PFSK-1 (cell line): ENCODE measurements around the gene PELO.

ENCODE experiments used
- POLR2AphosphoS5 ChIP-seq: IDR thresholded peaks from 2 replicates; pipeline ENCODE4 v1.6.1; 2012; ENCODE audit warnings: low read depth, mild to moderate bottlenecking, control low read depth, low read length, moderate library complexity
- REST ChIP-seq, 2 experiments: IDR thresholded peaks; 2 replicates each; pipeline versions ENCODE4 v1.6.1 to v1.8.0; 2011 to 2012; ENCODE audit warnings: low read depth in 2 of 2, low read length in 2 of 2, control low read depth in 1 of 2, inconsistent platforms in 1 of 2, mild to moderate bottlenecking in 1 of 2, moderate library complexity in 1 of 2; ENCODE audit not compliant: insufficient read depth in 1 of 2
- SIN3A ChIP-seq: IDR thresholded peaks from 2 replicates; pipeline ENCODE4 v1.6.1; 2012; ENCODE audit warnings: mild to moderate bottlenecking, low read length, moderate library complexity, borderline replicate concordance; ENCODE audit not compliant: insufficient read depth
- TAF1 ChIP-seq: IDR thresholded peaks from 2 replicates; pipeline ENCODE4 v1.6.1; 2012; ENCODE audit warnings: low read length, control low read depth, borderline replicate concordance; ENCODE audit not compliant: insufficient read depth

GRCh38 chr5:52743012-52743411 is 44.7 kb upstream of the PELO start:
- no peak for TF ChIP-seq POLR2AphosphoS5
- TF ChIP-seq TAF1 = no peak
- TF ChIP-seq REST (IDR thresholded peaks at IDR 0.05; ENCODE audit: insufficient read depth in 1 of 2, low read depth in 2 of 2, low read length in 2 of 2) = no peak
- TF ChIP-seq SIN3A = no peak
